Activated gamma-delta T cell treated with Interleukin-2 at 50 U/mL for 16 hours (primary cell): Measurements from ENCODE around the gene CMTM4.
"Not testable (repeated sequence)": the region's sequence is repeated elsewhere in the genome, so short reads cannot be mapped to it uniquely, and the experiment has no call there.

ENCODE experiments used
- DNase-seq: peaks from one replicate; pipeline ENCODE4 v3.0.0-alpha.2; 2020

The CMTM4 gene

GRCh38 chr16:66703406-66704215 is 7.1 kb upstream of the CMTM4 start:
- no peak for DNase-seq

- DNase-seq = no peak
These were observed 5.0 kb upstream of the CMTM4 start for GRCh38 chr16:66701516-66701915.

GRCh38 chr16:66701026-66701425 is 4.5 kb upstream of the CMTM4 start:
- no peak for DNase-seq

- DNase-seq = no peak
These were observed 3.4 kb upstream of the CMTM4 start for GRCh38 chr16:66699898-66700297.

- no peak for DNase-seq
These were observed 1.5 kb upstream of the CMTM4 start for GRCh38 chr16:66698046-66698445.

GRCh38 chr16:66695935-66696668 is 441 bp downstream of the CMTM4 start:
- DNase-seq = no peak

- no peak for DNase-seq
These were observed 1.0 kb downstream of the CMTM4 start for GRCh38 chr16:66695471-66695934.

GRCh38 chr16:66693149-66693548 is 3.4 kb downstream of the CMTM4 start:
- DNase-seq = no peak

GRCh38 chr16:66692341-66692740 is 4.2 kb downstream of the CMTM4 start:
- DNase-seq = no peak

GRCh38 chr16:66691234-66691633 is 5.3 kb downstream of the CMTM4 start:
- DNase-seq = no peak

- no peak for DNase-seq
These were observed 6.3 kb downstream of the CMTM4 start for GRCh38 chr16:66690106-66690847.

- DNase-seq = no peak
These were observed 7.3 kb downstream of the CMTM4 start for GRCh38 chr16:66689282-66689681.

- DNase-seq = no peak
These were observed 8.5 kb downstream of the CMTM4 start for GRCh38 chr16:66687906-66688625.

GRCh38 chr16:66685501-66686115 is 10.9 kb downstream of the CMTM4 start:
- not testable (repeated sequence) for DNase-seq

GRCh38 chr16:66682271-66682670 is 14.3 kb downstream of the CMTM4 start:
- DNase-seq = no peak

GRCh38 chr16:66681676-66682075 is 14.9 kb downstream of the CMTM4 start:
- DNase-seq = no peak

GRCh38 chr16:66678337-66678736 is 18.2 kb downstream of the CMTM4 start:
- DNase-seq = no peak

GRCh38 chr16:66677836-66678235 is 18.7 kb downstream of the CMTM4 start:
- no peak for DNase-seq

- DNase-seq = no peak
These were observed 19.4 kb downstream of the CMTM4 start for GRCh38 chr16:66677179-66677578.

- no peak for DNase-seq
These were observed 19.9 kb downstream of the CMTM4 start for GRCh38 chr16:66676599-66676998.

- no peak for DNase-seq
These were observed 22.9 kb downstream of the CMTM4 start for GRCh38 chr16:66673691-66674090.

- no peak for DNase-seq
These were observed 25.7 kb downstream of the CMTM4 start for GRCh38 chr16:66670691-66671388.
